Right atrium auricular region (tissue), 2 donors: ENCODE measurements around the gene SNX27. TPM values are rescaled to one million over a fixed set of nuclear protein-coding genes. Genes with fewer than 3 reads are reported as not detected.

Experiments
- DNase-seq: peaks from one replicate; pipeline ENCODE4 v3.0.0-alpha.2; 2019; ENCODE audit warnings: low spot score
- H3K27ac ChIP-seq, 2 donors: fragments of 200-600 bp; sonication (generic); 1 replicate in 1 of 2; 2 replicates in 1 of 2; pipeline ENCODE4 v1.5.1; 2016 to 2019
- H3K27me3 ChIP-seq, 2 donors: fragments of 200-600 bp; sonication (generic); one replicate each; pipeline versions ENCODE4 v1.5.1 to v1.6.0; 2017 to 2019
- H3K36me3 ChIP-seq: fragments of 200-600 bp; sonication (generic); one replicate; pipeline ENCODE4 v1.5.1; 2016
- H3K4me1 ChIP-seq, 2 donors: fragments of 200-600 bp; sonication (generic); one replicate each; pipeline versions ENCODE4 v1.5.1 to v1.6.0; 2017 to 2019
- H3K4me3 ChIP-seq, 2 donors: fragments of 200-600 bp; sonication (generic); 1 replicate in 1 of 2; 2 replicates in 1 of 2; pipeline ENCODE4 v1.5.1; 2017 to 2019; ENCODE audit warnings: mild to moderate bottlenecking in 1 of 2, moderate library complexity in 1 of 2
- H3K9me3 ChIP-seq, 2 donors: fragments of 200-600 bp; sonication (generic); one replicate each; pipeline ENCODE4 v1.5.1; 2019
- total RNA-seq, 2 donors: library from RNA; depleted of rRNA; stranded (reverse); fragments of >200 nt; gene quantifications; one replicate each; pipeline ENCODE4 v1.1.0, GENCODE V29; 2016
- TF ChIP-seq, protein P1 (sequence below), 2 donors: fragments of 200-600 bp; sonication (generic); IDR thresholded peaks; one replicate each; pipeline ENCODE4 v1.5.1; 2019; ENCODE audit warnings: antibody characterized with exemption in 2 of 2

The SNX27 gene
- total RNA-seq, result 10 to 100 TPM; 25.2 to 25.8 TPM

DNA sequence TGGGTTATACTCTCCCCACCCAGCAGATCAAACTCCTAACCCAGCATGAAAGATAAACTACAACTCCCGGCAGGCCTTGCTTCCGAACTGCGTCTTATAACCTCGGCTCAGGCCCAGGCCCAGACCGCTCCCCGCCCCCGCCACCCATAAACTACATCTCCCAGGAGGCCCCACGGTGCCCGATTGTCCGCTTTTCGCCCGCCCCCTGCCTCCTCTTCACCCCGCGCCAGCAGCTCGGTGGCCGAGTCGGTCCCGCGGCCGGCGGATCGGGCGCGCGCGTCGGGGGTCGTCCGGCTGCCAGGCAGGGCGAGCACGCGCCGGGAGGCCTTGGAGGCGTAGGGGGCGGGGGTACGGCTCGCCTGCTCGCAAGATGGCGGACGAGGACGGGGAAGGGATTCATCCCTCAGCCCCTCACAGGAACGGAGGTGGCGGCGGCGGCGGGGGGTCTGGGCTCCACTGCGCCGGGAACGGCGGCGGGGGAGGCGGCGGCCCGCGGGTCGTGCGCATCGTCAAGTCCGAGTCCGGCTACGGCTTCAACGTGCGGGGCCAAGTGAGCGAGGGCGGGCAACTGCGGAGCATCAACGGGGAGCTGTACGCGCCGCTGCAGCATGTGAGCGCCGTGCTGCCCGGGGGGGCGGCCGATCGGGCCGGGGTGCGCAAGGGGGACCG is at the start of gene SNX27:
Gene SNX27, plus strand, starts transcription at position 219 of the 669 bp plus-strand sequence. Its CDS starts 152 bp downstream, at position 371.
- Histone ChIP-seq H3K36me3 (no peaks in the 10 kb centered on the region), H3K9me3 (no peaks in the 10 kb centered on the region), H3K4me3 (peak within 1 kb of the TSS; percentile 83 to 95), H3K27ac (peak within 1 kb of the TSS; percentile 95), H3K27me3 (no peaks in the 10 kb centered on the region), H3K4me1 (peaks cover 0 to 27% of the 10 kb centered on the region in 2 donors)
- TF ChIP-seq, protein P1, sequence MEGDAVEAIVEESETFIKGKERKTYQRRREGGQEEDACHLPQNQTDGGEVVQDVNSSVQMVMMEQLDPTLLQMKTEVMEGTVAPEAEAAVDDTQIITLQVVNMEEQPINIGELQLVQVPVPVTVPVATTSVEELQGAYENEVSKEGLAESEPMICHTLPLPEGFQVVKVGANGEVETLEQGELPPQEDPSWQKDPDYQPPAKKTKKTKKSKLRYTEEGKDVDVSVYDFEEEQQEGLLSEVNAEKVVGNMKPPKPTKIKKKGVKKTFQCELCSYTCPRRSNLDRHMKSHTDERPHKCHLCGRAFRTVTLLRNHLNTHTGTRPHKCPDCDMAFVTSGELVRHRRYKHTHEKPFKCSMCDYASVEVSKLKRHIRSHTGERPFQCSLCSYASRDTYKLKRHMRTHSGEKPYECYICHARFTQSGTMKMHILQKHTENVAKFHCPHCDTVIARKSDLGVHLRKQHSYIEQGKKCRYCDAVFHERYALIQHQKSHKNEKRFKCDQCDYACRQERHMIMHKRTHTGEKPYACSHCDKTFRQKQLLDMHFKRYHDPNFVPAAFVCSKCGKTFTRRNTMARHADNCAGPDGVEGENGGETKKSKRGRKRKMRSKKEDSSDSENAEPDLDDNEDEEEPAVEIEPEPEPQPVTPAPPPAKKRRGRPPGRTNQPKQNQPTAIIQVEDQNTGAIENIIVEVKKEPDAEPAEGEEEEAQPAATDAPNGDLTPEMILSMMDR (IDR thresholded peaks at IDR 0.05), result peak in 1 of 2 donors; percentile 29
- DNase-seq, result peak; percentile 93

DNA sequence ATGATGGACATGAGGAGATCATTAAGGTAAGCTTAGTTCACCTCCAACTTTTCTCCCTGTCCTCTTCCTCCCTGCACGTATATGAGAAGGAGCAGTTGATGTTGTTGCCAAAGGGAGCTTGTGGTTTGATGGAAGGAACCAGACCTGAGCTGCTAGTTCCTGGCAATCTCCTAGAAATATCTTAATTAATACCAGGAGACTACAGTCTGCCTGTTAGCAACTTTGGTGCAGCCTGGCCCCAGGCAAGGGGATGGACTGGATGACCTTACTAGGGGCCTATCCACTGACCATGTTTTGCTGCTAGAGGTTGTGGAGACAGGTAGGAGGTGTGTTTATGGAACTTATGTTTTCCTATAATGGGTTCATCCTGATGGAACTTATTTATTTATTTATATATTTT is 49.2 kb upstream of the SNX27 start:
- Histone ChIP-seq H3K27me3 (no peaks in the 10 kb centered on the region), H3K4me3 (no peak overlapping the region), H3K27ac (no peak overlapping the region), H3K36me3 (peaks cover 27% of the 10 kb centered on the region), H3K4me1 (no peaks in the 10 kb centered on the region), H3K9me3 (no peaks in the 10 kb centered on the region)
- no peak for DNase-seq
- TF ChIP-seq, protein P1 (IDR thresholded peaks at IDR 0.05), result no peak

DNA sequence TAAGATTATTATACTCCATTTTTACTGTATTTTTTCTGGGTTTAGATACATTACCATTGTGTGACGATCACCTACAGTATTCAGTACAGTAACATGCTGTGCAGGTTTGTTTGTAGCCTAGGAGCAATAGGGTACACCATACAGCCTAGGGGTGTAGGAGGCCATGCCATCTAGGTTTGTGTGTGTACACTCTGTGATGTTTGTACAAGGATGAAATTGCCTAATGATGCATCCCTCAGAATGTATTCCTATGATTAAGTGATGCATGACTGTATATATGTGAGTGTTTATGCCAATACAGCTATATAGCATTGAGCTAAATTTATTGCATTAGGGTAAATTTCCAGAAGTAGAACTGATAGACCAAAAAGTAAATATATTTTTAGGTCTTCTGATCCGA is 48.5 kb upstream of the SNX27 start:
- no peak overlapping the region for H3K4me3 ChIP-seq
- H3K9me3 ChIP-seq, result no peaks in the 10 kb centered on the region
- H3K4me1 ChIP-seq, result no peaks in the 10 kb centered on the region
- H3K27ac ChIP-seq, result no peak overlapping the region
- TF ChIP-seq, protein P1 (IDR thresholded peaks at IDR 0.05), result no peak
- no peak for DNase-seq
- H3K27me3 ChIP-seq, result no peaks in the 10 kb centered on the region
- peaks cover 27% of the 10 kb centered on the region for H3K36me3 ChIP-seq

DNA sequence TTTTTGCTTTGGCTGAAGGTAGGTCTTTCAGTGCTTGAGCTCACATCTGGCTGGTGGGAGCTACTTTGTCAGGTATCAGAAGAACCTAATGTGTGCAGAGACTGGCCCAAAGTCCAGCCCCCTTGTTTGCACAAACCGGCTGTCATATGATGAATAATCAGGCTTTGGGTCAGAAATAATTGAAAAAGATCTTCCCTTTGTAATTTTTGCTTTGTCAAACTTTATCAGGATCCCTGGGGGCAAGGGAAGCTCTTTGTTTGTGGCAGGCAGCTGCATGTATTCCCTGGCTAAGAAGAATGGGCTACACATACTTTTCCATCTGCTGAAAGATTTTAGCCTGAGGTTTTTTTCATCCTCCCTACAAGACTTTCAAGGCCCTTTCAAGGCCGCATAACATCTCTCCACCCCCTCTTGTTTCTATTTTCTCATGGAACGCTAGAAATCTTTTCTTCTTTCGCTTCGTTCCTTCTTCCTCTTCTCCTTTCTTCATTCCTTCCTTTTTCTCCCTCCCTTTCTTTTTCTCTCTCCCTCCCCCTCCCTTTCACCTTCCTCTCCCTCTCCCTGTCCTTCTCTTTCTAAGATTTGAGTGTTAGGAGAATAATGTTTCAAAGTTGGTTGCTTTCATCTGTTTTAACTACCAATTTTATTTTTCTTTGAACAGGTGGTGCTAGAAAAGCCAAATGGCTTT is 46.2 kb upstream of the SNX27 start:
- DNase-seq, result no peak
- Histone ChIP-seq H3K9me3 (no peaks in the 10 kb centered on the region), H3K36me3 (peaks cover 41% of the 10 kb centered on the region), H3K4me1 (no peaks in the 10 kb centered on the region), H3K27me3 (no peaks in the 10 kb centered on the region), H3K27ac (no peak overlapping the region), H3K4me3 (no peak overlapping the region)
- TF ChIP-seq, protein P1 (IDR thresholded peaks at IDR 0.05), result no peak

DNA sequence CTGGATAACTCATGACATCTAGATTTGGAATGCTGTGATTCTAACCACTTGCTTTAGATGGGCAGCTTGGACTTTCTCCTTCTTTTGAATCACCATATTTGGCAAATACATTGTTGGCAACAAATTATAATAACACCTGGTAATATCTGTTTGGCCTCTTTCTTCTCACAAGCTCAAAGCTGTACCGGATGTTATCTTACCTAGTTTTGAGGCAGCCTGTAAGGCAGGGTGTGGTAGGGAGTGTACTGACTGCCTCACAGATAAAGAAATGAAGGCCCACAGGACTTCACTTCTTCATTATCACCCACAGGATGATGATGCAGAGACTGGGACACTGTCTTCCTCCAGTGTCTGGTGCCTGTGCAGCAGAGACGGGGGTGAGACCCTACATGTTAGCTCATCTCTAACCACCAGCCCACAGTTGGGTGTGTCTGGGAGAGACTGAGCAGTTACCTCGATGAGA is 43.2 kb upstream of the SNX27 start:
- Histone ChIP-seq H3K4me3 (no peak overlapping the region), H3K4me1 (no peaks in the 10 kb centered on the region), H3K27me3 (no peaks in the 10 kb centered on the region), H3K9me3 (no peaks in the 10 kb centered on the region), H3K27ac (no peak overlapping the region), H3K36me3 (peaks cover 41% of the 10 kb centered on the region)
- DNase-seq, result no peak
- TF ChIP-seq, protein P1 (IDR thresholded peaks at IDR 0.05), result no peak
